IPS DF 4.7 (cell line): ENCODE measurements around the gene COL18A1.

Experiments used
- DNase-seq: peaks from one replicate; pipeline ENCODE4 v3.0.0-alpha.2; 2013; ENCODE audit warnings: low spot score; ENCODE audit errors: extremely low read depth

COL18A1 gene

GRCh38 chr21:45479691-45480675 lies 75.0 kb downstream of the COL18A1 start:
- DNase-seq, result no peak

GRCh38 chr21:45480701-45481500 lies 75.9 kb downstream of the COL18A1 start:
- no peak for DNase-seq

GRCh38 chr21:45481566-45481965 lies 76.6 kb downstream of the COL18A1 start:
- DNase-seq, result no peak

- no peak for DNase-seq
Measured at GRCh38 chr21:45481977-45482898, 77.3 kb downstream of the COL18A1 start.

- no peak for DNase-seq
Measured at GRCh38 chr21:45482899-45483821, 78.2 kb downstream of the COL18A1 start.

GRCh38 chr21:45484318-45484717 lies 79.4 kb downstream of the COL18A1 start:
- no peak for DNase-seq

- no peak for DNase-seq
Measured at GRCh38 chr21:45485686-45486442, 80.9 kb downstream of the COL18A1 start.

- no peak for DNase-seq
Measured at GRCh38 chr21:45486443-45487160, 81.6 kb downstream of the COL18A1 start.

- no peak for DNase-seq
Measured at GRCh38 chr21:45487161-45487806, 82.3 kb downstream of the COL18A1 start.

GRCh38 chr21:45487891-45488600 lies 83.1 kb downstream of the COL18A1 start:
- no peak for DNase-seq

- peak; percentile 9 for DNase-seq
Measured at GRCh38 chr21:45488931-45489721, 84.2 kb downstream of the COL18A1 start.

- DNase-seq, result no peak
Measured at GRCh38 chr21:45489722-45489982, 84.7 kb downstream of the COL18A1 start.

GRCh38 chr21:45490049-45490731 lies 85.2 kb downstream of the COL18A1 start:
- DNase-seq, result no peak

- no peak for DNase-seq
Measured at GRCh38 chr21:45491056-45491455, 86.1 kb downstream of the COL18A1 start.

GRCh38 chr21:45491623-45492022 lies 86.7 kb downstream of the COL18A1 start:
- DNase-seq, result no peak

GRCh38 chr21:45492765-45493164 lies 87.8 kb downstream of the COL18A1 start:
- no peak for DNase-seq
